ENCODE measurements around the gene OXT.

Gene OXT

GRCh38 chr20:3077618-3078134 is 6.3 kb downstream of the OXT start:
- no peak overlapping the region for H3K4me3 ChIP-seq (ENCODE audit: low read length, poor library complexity, severe bottlenecking)
- no peaks in the 10 kb centered on the region for H3K9me2 ChIP-seq (replicated peaks; ENCODE audit: low read depth, low read length)
- no peak for TF ChIP-seq CTCF (conservative IDR thresholded peaks at IDR 0.05; ENCODE audit: low read length)
- TF ChIP-seq EZH2phosphoT487 (IDR thresholded peaks at IDR 0.05; ENCODE audit: borderline replicate concordance), result no peak
- peaks cover 10% of the 10 kb centered on the region for H3K4me1 ChIP-seq (ENCODE audit: insufficient read depth, low read length, poor library complexity, severe bottlenecking)
- no peak overlapping the region for H3K4me2 ChIP-seq (ENCODE audit: low read depth, low read length, poor library complexity, severe bottlenecking)
- no peaks in the 10 kb centered on the region for H3F3A ChIP-seq (ENCODE audit: low read depth)
- H3K27me3 ChIP-seq (ENCODE audit: insufficient read depth, low read length, poor library complexity, severe bottlenecking), result no peaks in the 10 kb centered on the region
- H3K9ac ChIP-seq (ENCODE audit: low read depth, low read length, poor library complexity, severe bottlenecking), result no peak overlapping the region
- H2AFZ ChIP-seq (ENCODE audit: low read length), result peak overlapping the region; percentile 5; the same call in 1 of the 2 replicates
- no peaks in the 10 kb centered on the region for H3K79me2 ChIP-seq (ENCODE audit: insufficient read depth, low read length)
- no peaks in the 10 kb centered on the region for H3K36me3 ChIP-seq (ENCODE audit: insufficient read depth, low read length)
- H3K9me3 ChIP-seq (ENCODE audit: insufficient read depth, low read depth, low read length), result no peaks in the 10 kb centered on the region
- no peaks in the 10 kb centered on the region for H4K20me1 ChIP-seq (ENCODE audit: insufficient read depth, low read length, poor library complexity, severe bottlenecking)

- no peak overlapping the region for H3K4me2 ChIP-seq (ENCODE audit: low read depth, low read length, poor library complexity, severe bottlenecking)
- H3K9me3 ChIP-seq (ENCODE audit: insufficient read depth, low read depth, low read length), result no peaks in the 10 kb centered on the region
- H3F3A ChIP-seq (ENCODE audit: low read depth), result no peaks in the 10 kb centered on the region
- no peaks in the 10 kb centered on the region for H3K79me2 ChIP-seq (ENCODE audit: insufficient read depth, low read length)
- no peaks in the 10 kb centered on the region for H4K20me1 ChIP-seq (ENCODE audit: insufficient read depth, low read length, poor library complexity, severe bottlenecking)
- no peak overlapping the region for H2AFZ ChIP-seq (ENCODE audit: low read length)
- no peak overlapping the region for H3K9ac ChIP-seq (ENCODE audit: low read depth, low read length, poor library complexity, severe bottlenecking)
- no peaks in the 10 kb centered on the region for H3K9me2 ChIP-seq (replicated peaks; ENCODE audit: low read depth, low read length)
- TF ChIP-seq CTCF (conservative IDR thresholded peaks at IDR 0.05; ENCODE audit: low read length), result no peak
- no peak for TF ChIP-seq EZH2phosphoT487 (IDR thresholded peaks at IDR 0.05; ENCODE audit: borderline replicate concordance)
- no peak overlapping the region for H3K4me3 ChIP-seq (ENCODE audit: low read length, poor library complexity, severe bottlenecking)
- H3K4me1 ChIP-seq (ENCODE audit: insufficient read depth, low read length, poor library complexity, severe bottlenecking), result peaks cover 13% of the 10 kb centered on the region
- H3K36me3 ChIP-seq (ENCODE audit: insufficient read depth, low read length), result no peaks in the 10 kb centered on the region
- H3K27me3 ChIP-seq (ENCODE audit: insufficient read depth, low read length, poor library complexity, severe bottlenecking), result no peaks in the 10 kb centered on the region
Observed at GRCh38 chr20:3080939-3081388, 9.5 kb downstream of the OXT start.

GRCh38 chr20:3081641-3082040 is 10.2 kb downstream of the OXT start:
- H3K4me3 ChIP-seq (ENCODE audit: low read length, poor library complexity, severe bottlenecking), result no peak overlapping the region

More at GRCh38 chr20:3081641-3082040, 10.2 kb downstream of the OXT start:
- no peaks in the 10 kb centered on the region for H3K36me3 ChIP-seq (ENCODE audit: insufficient read depth, low read length)
- no peaks in the 10 kb centered on the region for H3K9me2 ChIP-seq (replicated peaks; ENCODE audit: low read depth, low read length)
- no peaks in the 10 kb centered on the region for H3K27me3 ChIP-seq (ENCODE audit: insufficient read depth, low read length, poor library complexity, severe bottlenecking)
- TF ChIP-seq CTCF (conservative IDR thresholded peaks at IDR 0.05; ENCODE audit: low read length), result no peak
- TF ChIP-seq EZH2phosphoT487 (IDR thresholded peaks at IDR 0.05; ENCODE audit: borderline replicate concordance), result no peak
- peaks cover 13% of the 10 kb centered on the region for H3K4me1 ChIP-seq (ENCODE audit: insufficient read depth, low read length, poor library complexity, severe bottlenecking)
- H3K9ac ChIP-seq (ENCODE audit: low read depth, low read length, poor library complexity, severe bottlenecking), result no peak overlapping the region
- no peaks in the 10 kb centered on the region for H3K79me2 ChIP-seq (ENCODE audit: insufficient read depth, low read length)
- H3K4me2 ChIP-seq (ENCODE audit: low read depth, low read length, poor library complexity, severe bottlenecking), result no peak overlapping the region
- H3K9me3 ChIP-seq (ENCODE audit: insufficient read depth, low read depth, low read length), result no peaks in the 10 kb centered on the region
- no peaks in the 10 kb centered on the region for H3F3A ChIP-seq (ENCODE audit: low read depth)
- H4K20me1 ChIP-seq (ENCODE audit: insufficient read depth, low read length, poor library complexity, severe bottlenecking), result no peaks in the 10 kb centered on the region
- H2AFZ ChIP-seq (ENCODE audit: low read length), result no peak overlapping the region

All from Loucy (cell line).